Activated CD4-positive, alpha-beta T cell treated with anti-CD3 and anti-CD28 coated beads, Interleukin-2, amount 10 ng/mL, durations not matched to agents 7 days and 5 days (primary cell): ENCODE measurements around the gene ISYNA1. TPM values are rescaled to one million over a fixed set of nuclear protein-coding genes. Genes with fewer than 3 reads are reported as not detected.

Source experiments
- CTCF ChIA-PET: fragments of 350-600 bp; sonication (Branson Sonifier 250); formaldehyde crosslinking; loops from one replicate; lab custom pipeline; 2021; ENCODE audit warnings: antibody characterized with exemption; lab: Charles Lee
- POLR2A ChIA-PET: fragments of 350-600 bp; sonication (Branson Sonifier 250); formaldehyde crosslinking; loops from one replicate; lab custom pipeline; 2021; ENCODE audit warnings: antibody characterized with exemption; lab: Charles Lee
- DNase-seq: peaks from one replicate; pipeline ENCODE4 v3.0.0-alpha.2; 2020
- H3K27ac Mint-ChIP-seq: one replicate; pipeline ENCODE4 v1.8.0; 2021; ENCODE audit warnings: mild to moderate bottlenecking, moderate library complexity, mixed read lengths
- H3K27me3 Mint-ChIP-seq: one replicate; pipeline ENCODE4 v1.8.0; 2021; ENCODE audit warnings: mixed read lengths
- H3K36me3 Mint-ChIP-seq: one replicate; pipeline ENCODE4 v1.8.0; 2021; ENCODE audit warnings: low read depth, mixed read lengths
- H3K4me1 Mint-ChIP-seq: one replicate; pipeline ENCODE4 v1.8.0; 2021; ENCODE audit warnings: mixed read lengths
- H3K4me3 Mint-ChIP-seq: one replicate; pipeline ENCODE4 v1.8.0; 2021; ENCODE audit warnings: mild to moderate bottlenecking, moderate library complexity, mixed read lengths
- H3K9me3 Mint-ChIP-seq: one replicate; pipeline ENCODE4 v1.8.0; 2021; ENCODE audit warnings: mixed read lengths
- total RNA-seq, 2 experiments: library from RNA; stranded (reverse); gene quantifications; one replicate each; pipeline ENCODE4 v1.2.3, GENCODE V29; 2021

ISYNA1 gene
- total RNA-seq, 2 experiments from 2014 or later, result 10.7 to 12.1 TPM

DNA sequence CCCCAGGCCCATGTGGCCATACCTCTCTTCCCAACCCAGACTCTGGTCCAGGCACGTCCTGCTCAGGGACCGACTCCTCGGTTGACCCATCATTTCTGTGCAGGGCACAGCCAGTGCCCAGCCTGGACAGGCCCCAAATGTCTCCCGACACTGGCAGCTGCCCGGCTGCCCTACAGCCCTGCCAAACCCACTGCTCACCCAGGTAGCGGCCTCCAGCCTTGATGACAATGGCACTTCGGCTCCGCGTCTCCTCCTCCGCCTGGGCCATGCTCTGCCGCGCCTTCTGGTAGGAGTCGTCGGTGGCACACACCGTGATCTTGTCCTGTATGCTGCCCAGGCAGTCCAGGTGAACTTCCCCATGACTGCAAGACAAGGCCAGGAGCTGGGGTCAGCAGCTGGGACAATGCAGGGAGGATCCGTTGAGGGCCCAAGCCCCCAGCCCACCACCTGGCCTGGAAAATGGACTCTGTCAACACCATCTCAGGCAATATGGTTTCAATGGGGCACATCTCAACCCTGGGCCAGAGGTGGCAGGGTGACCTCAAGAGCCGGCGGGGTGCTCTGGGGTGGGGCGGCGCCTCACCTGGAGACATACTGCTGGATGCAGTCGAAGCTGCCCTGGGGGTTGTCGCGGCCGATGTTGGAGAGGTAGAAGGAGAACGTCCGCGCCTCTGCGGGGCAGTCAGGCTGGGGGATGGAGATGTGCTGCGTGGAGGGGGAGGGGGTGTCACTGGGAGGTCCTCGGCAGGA, 27.5 kb upstream of the ISYNA1 start:
- Mint-ChIP-seq H3K4me1 (peaks cover 29% of the 10 kb centered on the region), H3K36me3 (peaks cover 16% of the 10 kb centered on the region), H3K27me3 (no peaks in the 10 kb centered on the region), H3K9me3 (no peaks in the 10 kb centered on the region), H3K4me3 (no peak overlapping the region), H3K27ac (peak overlapping the region; percentile 89)
- POLR2A ChIA-PET, result no interaction called here
- CTCF ChIA-PET, result interaction anchor here (0.9 to 2.2 kb wide), 3 partner anchors 14 to 159 kb away, joined by 3 to 6 read pairs (median 3); no protein-coding TSS in a partner anchor
- no peak for DNase-seq

DNA sequence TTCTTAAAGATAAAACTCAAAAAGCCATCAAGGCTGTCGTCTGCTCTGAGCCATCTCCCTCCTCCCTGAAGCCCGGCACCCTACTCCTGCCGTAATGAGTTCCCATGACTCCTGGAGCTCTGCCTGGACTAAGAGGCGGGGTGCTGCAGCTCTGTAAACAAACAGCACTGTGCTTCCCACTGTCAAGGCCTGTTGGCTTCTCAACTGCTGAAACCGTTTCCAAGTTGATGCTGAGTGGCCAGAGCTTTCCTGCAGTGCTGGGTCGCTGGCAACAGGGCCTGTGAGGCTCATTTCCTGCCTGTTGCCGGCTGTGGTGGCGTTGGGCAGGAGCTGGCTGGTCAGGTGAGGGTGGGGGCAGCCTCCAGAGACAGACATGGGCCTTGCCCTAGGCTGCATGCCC, 26.7 kb upstream of the ISYNA1 start:
- no peak overlapping the region for H3K4me3 Mint-ChIP-seq
- peaks cover 28% of the 10 kb centered on the region for H3K4me1 Mint-ChIP-seq
- CTCF ChIA-PET, result interaction anchor here (0.9 to 2.2 kb wide), 4 partner anchors 14 to 159 kb away, joined by 3 to 6 read pairs (median 3); no protein-coding TSS in a partner anchor
- H3K27me3 Mint-ChIP-seq, result no peaks in the 10 kb centered on the region
- POLR2A ChIA-PET, result no interaction called here
- no peaks in the 10 kb centered on the region for H3K9me3 Mint-ChIP-seq
- H3K27ac Mint-ChIP-seq, result peak overlapping the region; percentile 89
- DNase-seq, result no peak
- H3K36me3 Mint-ChIP-seq, result peaks cover 16% of the 10 kb centered on the region

GRCh38 chr19:18461471-18461870, 23.5 kb upstream of the ISYNA1 start:
- Mint-ChIP-seq H3K27me3 (no peaks in the 10 kb centered on the region), H3K4me3 (no peak overlapping the region), H3K36me3 (peaks cover 16% of the 10 kb centered on the region), H3K27ac (peak overlapping the region; percentile 50), H3K9me3 (no peaks in the 10 kb centered on the region), H3K4me1 (peaks cover 21% of the 10 kb centered on the region)
- POLR2A ChIA-PET, result no interaction called here
- CTCF ChIA-PET, result interaction anchor here (0.6 to 2.4 kb wide), 15 partner anchors 9 to 386 kb away, joined by 3 to 15 read pairs (median 4); no protein-coding TSS in a partner anchor
- no peak for DNase-seq

DNA sequence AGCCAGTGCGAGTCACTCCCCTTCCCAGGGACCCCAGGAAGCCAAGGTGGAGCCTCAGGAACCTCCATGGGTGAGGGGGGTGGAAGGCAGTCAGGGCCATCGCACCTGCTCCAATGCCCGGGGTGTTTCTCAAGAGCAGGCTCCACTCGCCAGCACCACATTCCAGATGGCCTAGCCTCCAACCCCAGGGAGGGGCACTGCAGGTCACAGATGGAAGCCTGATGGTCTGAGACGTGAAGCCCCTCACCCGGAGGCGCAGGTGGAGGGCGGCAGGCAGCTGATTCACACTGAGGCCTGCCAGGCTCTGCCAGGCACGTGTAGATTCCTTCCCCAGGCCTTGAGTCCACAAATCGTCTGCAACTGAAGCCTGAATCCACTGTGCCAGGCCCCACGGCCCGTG, 23.0 kb upstream of the ISYNA1 start:
- Mint-ChIP-seq H3K36me3 (peaks cover 16% of the 10 kb centered on the region), H3K27ac (no peak overlapping the region), H3K9me3 (no peaks in the 10 kb centered on the region), H3K27me3 (no peaks in the 10 kb centered on the region), H3K4me3 (no peak overlapping the region), H3K4me1 (peaks cover 21% of the 10 kb centered on the region)
- DNase-seq, result no peak
- ChIA-PET CTCF (interaction anchor here (1.1 to 2.4 kb wide), 7 partner anchors 9 to 386 kb away, joined by 3 to 15 read pairs (median 4); no protein-coding TSS in a partner anchor), POLR2A (no interaction called here)

DNA sequence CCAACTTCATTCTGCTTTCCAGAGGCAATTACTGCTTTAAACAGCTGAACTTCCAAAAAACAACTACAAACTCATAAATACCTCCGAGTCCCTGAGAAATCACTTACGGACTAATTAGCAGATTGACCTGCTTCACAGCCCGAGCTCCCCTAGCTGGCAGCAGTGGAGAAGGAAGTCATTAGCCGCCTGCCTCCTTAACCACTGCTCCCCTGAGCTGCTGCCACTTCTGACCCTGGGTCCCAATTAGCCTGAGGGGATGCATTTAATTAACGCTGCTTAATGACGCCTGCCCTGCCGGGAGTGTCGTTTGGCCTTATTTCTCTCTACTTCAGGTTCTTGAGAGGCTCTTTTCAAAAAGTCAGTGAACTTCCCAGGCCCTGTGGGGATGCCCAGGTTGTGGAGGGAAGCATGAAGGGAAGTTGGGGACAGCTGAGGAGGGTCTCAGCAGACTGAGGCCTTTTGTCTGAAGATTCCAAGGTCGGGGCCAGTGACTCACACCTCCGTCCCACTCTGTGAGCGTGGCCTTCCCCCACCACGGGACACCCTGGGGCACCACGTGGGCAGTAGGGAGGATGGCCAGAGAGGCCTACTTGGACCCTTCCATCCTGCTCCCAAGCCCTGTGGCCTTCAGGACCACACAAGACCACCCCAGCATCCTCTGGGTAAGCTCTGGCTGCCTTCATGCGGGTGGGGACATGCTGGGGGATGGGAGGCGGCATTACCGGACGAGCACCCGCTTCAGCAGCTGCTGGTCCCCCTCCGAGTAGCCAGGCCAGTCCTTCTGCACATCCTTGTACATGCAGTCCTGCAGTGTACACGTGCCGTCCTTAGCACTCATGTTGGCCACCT, 19.8 kb upstream of the ISYNA1 start:
- ChIA-PET POLR2A (no interaction called here), CTCF (interaction anchor here (0.6 to 2.3 kb wide), 3 partner anchors 11 to 65 kb away, joined by 3 to 7 read pairs (median 3); no protein-coding TSS in a partner anchor)
- DNase-seq, result no peak
- H3K36me3 Mint-ChIP-seq, result peaks cover 10% of the 10 kb centered on the region
- H3K27ac Mint-ChIP-seq, result no peak overlapping the region
- no peaks in the 10 kb centered on the region for H3K27me3 Mint-ChIP-seq
- H3K9me3 Mint-ChIP-seq, result no peaks in the 10 kb centered on the region
- H3K4me3 Mint-ChIP-seq, result no peak overlapping the region
- peaks cover 4% of the 10 kb centered on the region for H3K4me1 Mint-ChIP-seq

- Mint-ChIP-seq H3K4me1 (peaks cover 3% of the 10 kb centered on the region), H3K9me3 (no peaks in the 10 kb centered on the region), H3K27ac (no peak overlapping the region), H3K4me3 (no peak overlapping the region), H3K36me3 (peaks cover 11% of the 10 kb centered on the region), H3K27me3 (no peaks in the 10 kb centered on the region)
- CTCF ChIA-PET, result interaction anchor here (0.6 to 2.3 kb wide), 5 partner anchors 12 to 87 kb away, joined by 3 to 7 read pairs (median 3); no protein-coding TSS in a partner anchor
- POLR2A ChIA-PET, result no interaction called here
- DNase-seq, result no peak
These were observed 19.0 kb upstream of the ISYNA1 start for GRCh38 chr19:18456974-18457373.

- no peaks in the 10 kb centered on the region for H3K9me3 Mint-ChIP-seq
- no peaks in the 10 kb centered on the region for H3K27me3 Mint-ChIP-seq
- POLR2A ChIA-PET, result no interaction called here
- H3K4me1 Mint-ChIP-seq, result peaks cover 1% of the 10 kb centered on the region
- no peak overlapping the region for H3K4me3 Mint-ChIP-seq
- DNase-seq, result no peak
- CTCF ChIA-PET, result interaction anchor here (1.1 kb wide), 1 partner anchor 88 kb away, joined by 6 read pairs; no protein-coding TSS in a partner anchor
- no peak overlapping the region for H3K27ac Mint-ChIP-seq
- H3K36me3 Mint-ChIP-seq, result peaks cover 5% of the 10 kb centered on the region
These were observed 18.3 kb upstream of the ISYNA1 start for GRCh38 chr19:18456279-18456678.

DNA sequence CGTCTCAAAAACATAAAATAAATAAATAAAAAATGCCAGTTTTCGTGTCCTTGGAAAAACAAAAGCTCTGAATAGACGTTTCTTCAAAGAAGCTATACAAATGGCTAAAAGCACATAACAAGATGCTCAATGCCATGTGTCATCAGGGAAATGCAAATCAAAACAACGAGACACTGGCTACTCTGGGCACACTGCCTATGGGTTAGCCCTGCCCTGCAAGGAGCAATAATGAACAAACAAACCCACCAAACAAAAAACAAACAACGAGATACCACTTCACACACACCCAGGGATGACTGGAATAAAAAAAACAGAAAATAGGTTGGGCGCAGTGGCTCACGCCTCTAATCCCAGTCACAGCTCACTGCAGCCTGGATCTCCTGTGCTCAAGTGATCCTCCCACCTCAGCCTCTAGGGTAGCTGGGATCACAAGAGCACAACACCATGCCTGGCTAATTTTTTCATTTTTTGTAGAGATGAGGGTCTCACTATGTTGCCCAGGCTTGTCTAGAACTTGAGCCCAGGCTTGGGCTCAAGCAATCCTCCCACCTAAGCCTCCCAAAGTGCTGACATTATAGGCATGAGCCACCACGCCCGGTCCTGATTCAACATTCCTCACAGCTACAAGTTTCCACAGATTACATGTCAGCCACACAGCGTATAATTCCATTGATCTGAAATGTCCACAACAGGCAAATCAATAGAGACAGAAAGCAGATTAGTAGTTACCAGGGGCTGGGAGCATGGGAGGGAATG, 15.5 kb upstream of the ISYNA1 start:
- H3K36me3 Mint-ChIP-seq, result peaks cover 7% of the 10 kb centered on the region
- DNase-seq, result no peak
- no peak overlapping the region for H3K27ac Mint-ChIP-seq
- POLR2A ChIA-PET, result no interaction called here
- no peaks in the 10 kb centered on the region for H3K9me3 Mint-ChIP-seq
- H3K4me1 Mint-ChIP-seq, result peaks cover 3% of the 10 kb centered on the region
- H3K4me3 Mint-ChIP-seq, result no peak overlapping the region
- no peaks in the 10 kb centered on the region for H3K27me3 Mint-ChIP-seq
- CTCF ChIA-PET, result interaction anchor here (0.6 to 1.0 kb wide), 3 partner anchors 10 to 445 kb away, joined by 3 to 4 read pairs (median 3); no protein-coding TSS in a partner anchor

GRCh38 chr19:18452386-18452785, 14.5 kb upstream of the ISYNA1 start:
- no peak overlapping the region for H3K27ac Mint-ChIP-seq
- ChIA-PET POLR2A (no interaction called here), CTCF (interaction anchor here (0.7 to 1.5 kb wide), 5 partner anchors 9 to 414 kb away, joined by 3 to 7 read pairs (median 3); no protein-coding TSS in a partner anchor)
- peaks cover 7% of the 10 kb centered on the region for H3K36me3 Mint-ChIP-seq
- peaks cover 3% of the 10 kb centered on the region for H3K4me1 Mint-ChIP-seq
- no peak overlapping the region for H3K4me3 Mint-ChIP-seq
- H3K9me3 Mint-ChIP-seq, result no peaks in the 10 kb centered on the region
- H3K27me3 Mint-ChIP-seq, result no peaks in the 10 kb centered on the region
- no peak for DNase-seq

DNA sequence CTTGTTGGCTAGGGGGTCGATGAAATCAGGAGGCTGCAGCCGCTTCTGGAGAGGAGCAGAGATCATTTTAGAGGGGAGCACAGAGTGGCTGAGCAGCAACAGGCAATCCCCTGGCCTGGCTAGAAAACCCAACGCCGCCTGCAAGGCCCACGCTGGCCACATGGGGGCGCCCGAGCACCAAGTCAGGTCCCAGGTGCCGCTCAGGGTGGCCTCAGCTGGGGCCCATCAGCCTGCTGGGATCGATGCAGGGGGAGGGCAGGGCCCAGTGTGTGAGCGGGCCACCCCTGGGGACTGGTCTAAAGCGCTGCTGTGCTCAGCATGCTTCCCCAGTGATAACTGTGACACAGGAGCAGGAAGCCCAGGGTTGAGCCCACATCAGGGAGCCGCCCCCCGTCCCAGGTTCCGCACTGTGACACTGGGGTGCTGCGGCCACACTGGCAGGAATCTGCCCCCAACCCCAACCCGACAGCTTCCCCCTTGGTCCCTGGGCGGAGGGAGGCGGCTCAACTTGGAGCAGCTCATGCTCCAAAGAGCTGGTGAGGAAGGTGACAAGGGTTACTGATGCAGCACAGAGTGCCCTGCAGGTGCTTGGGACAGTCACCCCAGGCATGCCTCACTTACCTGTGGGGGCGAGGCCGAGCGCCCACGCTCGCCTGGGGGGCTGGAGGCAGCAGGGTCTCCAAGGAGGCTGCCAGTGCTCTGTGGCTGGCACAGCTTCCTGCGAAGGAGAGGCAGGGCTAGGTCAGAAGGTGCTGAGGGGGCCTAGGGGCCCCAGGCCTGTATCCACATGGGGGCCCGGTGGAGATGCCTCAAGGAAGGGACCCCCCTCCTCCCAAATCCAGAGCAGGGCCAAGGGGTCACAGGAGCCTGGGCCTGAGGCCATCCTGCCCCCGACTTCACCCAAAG, 13.3 kb upstream of the ISYNA1 start:
- ChIA-PET CTCF (interaction anchor here (0.6 to 1.9 kb wide), 20 partner anchors 9 to 723 kb away, joined by 3 to 8 read pairs (median 4); partner anchors contain the start of gene REX1BD), POLR2A (no interaction called here)
- Mint-ChIP-seq H3K27me3 (no peaks in the 10 kb centered on the region), H3K9me3 (no peaks in the 10 kb centered on the region), H3K36me3 (peaks cover 14% of the 10 kb centered on the region), H3K27ac (peak overlapping the region; percentile 57), H3K4me1 (peaks cover 3% of the 10 kb centered on the region), H3K4me3 (no peak overlapping the region)
- DNase-seq, result peak; percentile 90
